Tibial artery (tissue), 4 donors: ENCODE measurements around the gene EHD1.

Experiments used
- DNase-seq, 2 donors: peaks; one replicate each; pipeline ENCODE4 v3.0.0-alpha.2; 2019
- H3K27ac ChIP-seq, 2 donors: fragments of 200-600 bp; sonication (generic) in 1 of 2; 1 replicate in 1 of 2; 2 replicates in 1 of 2; pipeline ENCODE4 v1.5.1; 2018 to 2019; ENCODE audit warnings: mild to moderate bottlenecking in 1 of 2
- H3K27me3 ChIP-seq, 2 donors: fragments of 200-600 bp; sonication (generic) in 1 of 2; one replicate each; pipeline versions ENCODE4 v1.5.1 to v1.6.0; 2016 to 2019
- H3K36me3 ChIP-seq, 3 donors: fragments of 200-600 bp; sonication (generic) in 2 of 3; one replicate each; pipeline ENCODE4 v1.5.1; 2016 to 2019; ENCODE audit warnings: mild to moderate bottlenecking in 2 of 3
- H3K4me1 ChIP-seq, 4 donors: fragments of 200-600 bp; sonication (generic) in 2 of 4; 1 replicate in 3 of 4; 2 replicates in 1 of 4; pipeline ENCODE4 v1.5.1; 2016 to 2019
- H3K4me3 ChIP-seq, 2 donors: fragments of 200-600 bp; sonication (generic) in 1 of 2; 1 replicate in 1 of 2; 2 replicates in 1 of 2; pipeline ENCODE4 v1.5.1; 2018 to 2019; ENCODE audit warnings: mild to moderate bottlenecking in 2 of 2
- H3K9me3 ChIP-seq, 3 donors: fragments of 200-600 bp; sonication (generic) in 1 of 3; one replicate each; pipeline ENCODE4 v1.5.1; 2016 to 2019
- intact Hi-C: fragments of 100-400 bp; cut with DNase I; formaldehyde crosslinking; loops from one replicate; pipeline ENCODE4 v1.15.0; 2023; ENCODE audit warnings: low total_unique reads
- TF ChIP-seq, protein P1 (sequence below), 2 experiments: fragments of 200-600 bp in 1 of 2; fragments of 450-650 bp in 1 of 2; IDR thresholded peaks; one replicate each; pipeline ENCODE4 v1.5.1; 2017 to 2019; ENCODE audit warnings: antibody characterized with exemption in 2 of 2, mild to moderate bottlenecking in 1 of 2, moderate library complexity in 1 of 2

Gene EHD1

GRCh38 chr11:64918017-64918416, 39.6 kb upstream of the EHD1 start:
- Histone ChIP-seq H3K36me3 (peaks cover 13 to 17% (median 15%) of the 10 kb centered on the region in 3 donors), H3K27me3 (no peaks in the 10 kb centered on the region), H3K4me1 (peaks cover 0 to 29% (median 20%) of the 10 kb centered on the region in 4 donors), H3K27ac (peak overlapping the region; percentile 76 to 78), H3K4me3 (peak overlapping the region; percentile 78 to 85), H3K9me3 (no peaks in the 10 kb centered on the region)
- intact Hi-C loops = no loop called here
- TF ChIP-seq, protein P1, sequence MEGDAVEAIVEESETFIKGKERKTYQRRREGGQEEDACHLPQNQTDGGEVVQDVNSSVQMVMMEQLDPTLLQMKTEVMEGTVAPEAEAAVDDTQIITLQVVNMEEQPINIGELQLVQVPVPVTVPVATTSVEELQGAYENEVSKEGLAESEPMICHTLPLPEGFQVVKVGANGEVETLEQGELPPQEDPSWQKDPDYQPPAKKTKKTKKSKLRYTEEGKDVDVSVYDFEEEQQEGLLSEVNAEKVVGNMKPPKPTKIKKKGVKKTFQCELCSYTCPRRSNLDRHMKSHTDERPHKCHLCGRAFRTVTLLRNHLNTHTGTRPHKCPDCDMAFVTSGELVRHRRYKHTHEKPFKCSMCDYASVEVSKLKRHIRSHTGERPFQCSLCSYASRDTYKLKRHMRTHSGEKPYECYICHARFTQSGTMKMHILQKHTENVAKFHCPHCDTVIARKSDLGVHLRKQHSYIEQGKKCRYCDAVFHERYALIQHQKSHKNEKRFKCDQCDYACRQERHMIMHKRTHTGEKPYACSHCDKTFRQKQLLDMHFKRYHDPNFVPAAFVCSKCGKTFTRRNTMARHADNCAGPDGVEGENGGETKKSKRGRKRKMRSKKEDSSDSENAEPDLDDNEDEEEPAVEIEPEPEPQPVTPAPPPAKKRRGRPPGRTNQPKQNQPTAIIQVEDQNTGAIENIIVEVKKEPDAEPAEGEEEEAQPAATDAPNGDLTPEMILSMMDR (IDR thresholded peaks at IDR 0.05) = no peak
- no peak for DNase-seq

DNA sequence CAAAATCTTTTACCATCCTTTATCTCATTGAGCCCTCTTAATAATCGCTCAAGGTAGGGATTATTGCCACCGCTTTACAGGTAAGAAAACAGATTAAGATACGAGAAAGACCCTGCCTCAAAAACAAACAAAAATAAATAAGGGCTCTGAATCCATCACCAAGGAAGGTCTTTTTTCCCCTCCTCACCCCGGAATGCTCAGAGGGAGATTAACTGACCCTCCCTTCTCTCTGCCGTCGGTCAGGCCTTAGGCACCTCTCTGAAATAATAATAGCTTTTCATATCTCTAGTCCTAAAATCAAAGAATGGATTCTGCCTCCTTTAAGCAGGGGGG, 39.2 kb upstream of the EHD1 start:
- DNase-seq = no peak
- Histone ChIP-seq H3K27me3 (no peaks in the 10 kb centered on the region), H3K36me3 (peaks cover 17 to 21% (median 19%) of the 10 kb centered on the region in 3 donors), H3K9me3 (no peaks in the 10 kb centered on the region), H3K4me3 (peak overlapping the region; percentile 78 to 85), H3K27ac (peak overlapping the region; percentile 76 to 78), H3K4me1 (peaks cover 0 to 29% (median 20%) of the 10 kb centered on the region in 4 donors)
- intact Hi-C loops = no loop called here
- TF ChIP-seq, protein P1 (IDR thresholded peaks at IDR 0.05) = no peak

DNA sequence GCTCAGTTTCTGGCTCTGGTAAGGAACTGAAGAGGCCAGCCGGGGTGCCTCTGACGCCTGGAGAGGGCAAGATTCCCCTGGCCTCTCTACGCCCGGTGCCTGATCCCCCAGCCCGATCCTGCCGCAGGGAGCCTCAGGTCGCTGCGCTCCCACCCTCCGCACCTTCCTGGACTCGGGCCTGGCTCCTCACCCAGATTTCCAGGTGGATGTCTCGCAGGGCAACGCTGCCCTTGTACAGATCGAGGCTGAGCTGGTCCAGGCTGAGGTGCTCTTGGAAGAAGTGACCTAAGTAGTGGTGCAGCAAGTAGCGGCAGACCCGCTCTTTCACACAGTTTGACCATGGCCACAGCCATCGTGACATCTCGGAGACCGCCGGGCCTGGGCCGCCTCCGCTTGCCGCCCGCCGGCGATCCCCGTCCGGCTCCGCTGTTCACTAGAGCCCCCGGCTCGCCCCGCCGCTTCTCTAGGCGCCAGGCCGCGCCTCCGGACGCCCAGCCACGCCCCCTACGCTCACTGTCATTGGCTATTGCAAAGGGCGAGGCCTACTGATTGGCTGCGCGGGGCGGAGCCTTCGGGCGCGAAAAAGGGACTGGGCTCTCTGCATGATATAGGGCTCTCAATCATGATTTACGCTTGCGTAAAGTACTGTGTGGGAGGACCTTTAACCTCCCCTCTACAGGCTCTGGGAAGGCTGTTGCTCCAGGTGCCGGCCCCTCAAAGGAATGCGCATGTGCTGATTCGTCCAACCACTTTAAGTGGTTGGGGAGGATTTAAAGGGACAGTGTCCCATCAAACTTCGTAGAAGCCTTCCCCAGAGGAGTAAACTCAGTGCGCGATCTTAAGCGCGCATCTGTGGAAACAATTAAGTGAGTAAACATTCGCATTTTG, 38.6 kb upstream of the EHD1 start, which contains the start of gene ATG2A:
Gene ATG2A, minus strand, starts transcription at position 435 of the 888 bp plus-strand sequence. Its CDS starts 74 bp downstream, at position 361.
- TF ChIP-seq, protein P1 (IDR thresholded peaks at IDR 0.05) = no peak
- H3K4me1 ChIP-seq = peaks cover 0 to 29% (median 20%) of the 10 kb centered on the region in 4 donors
- peak within 1 kb of the TSS; percentile 76 to 80 for H3K27ac ChIP-seq
- H3K27me3 ChIP-seq = no peaks in the 10 kb centered on the region
- peaks cover 23 to 27% (median 25%) of the 10 kb centered on the region in 3 donors for H3K36me3 ChIP-seq
- H3K9me3 ChIP-seq = no peaks in the 10 kb centered on the region
- peak within 1 kb of the TSS; percentile 78 to 85 for H3K4me3 ChIP-seq
- DNase-seq = peak; percentile 100
- intact Hi-C loops = no loop called here

GRCh38 chr11:64916040-64916774, 37.8 kb upstream of the EHD1 start:
- Histone ChIP-seq H3K4me3 (peak overlapping the region; percentile 78 to 85), H3K27me3 (no peaks in the 10 kb centered on the region), H3K27ac (peak overlapping the region; percentile 76 to 80), H3K9me3 (no peaks in the 10 kb centered on the region), H3K36me3 (peaks cover 31 to 35% (median 33%) of the 10 kb centered on the region in 3 donors), H3K4me1 (peaks cover 0 to 29% (median 20%) of the 10 kb centered on the region in 4 donors)
- TF ChIP-seq, protein P1 (IDR thresholded peaks at IDR 0.05) = no peak
- DNase-seq = peak in 1 of 2 donors; percentile 64
- intact Hi-C loops = no loop called here

DNA sequence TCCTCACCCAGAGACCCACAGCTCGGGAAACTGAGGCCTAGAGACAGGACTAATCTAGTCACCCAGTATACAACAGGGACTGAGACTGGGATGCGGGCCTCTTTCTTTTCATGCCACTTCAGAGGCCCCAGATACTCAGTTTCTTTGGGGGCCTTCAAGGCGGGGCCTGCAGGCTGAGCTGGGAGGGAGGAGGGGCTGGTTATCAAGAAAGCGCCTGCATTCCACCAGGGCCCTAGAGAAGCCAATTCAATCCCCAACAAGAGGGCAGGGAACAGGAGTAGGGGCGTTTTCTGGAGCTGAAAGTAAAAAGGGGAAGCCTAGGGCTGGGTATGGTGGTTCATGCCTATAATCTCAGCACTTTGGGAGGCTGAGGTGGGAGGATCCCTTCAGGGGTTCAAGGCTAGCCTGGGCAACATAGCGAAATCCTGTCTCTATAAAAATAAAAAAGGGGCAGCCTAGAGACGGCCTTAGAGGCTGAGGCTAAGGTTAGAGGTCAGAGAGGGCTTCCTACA, 37.0 kb upstream of the EHD1 start:
- Histone ChIP-seq H3K27me3 (no peaks in the 10 kb centered on the region), H3K9me3 (no peaks in the 10 kb centered on the region), H3K27ac (peak overlapping the region; percentile 76 to 80), H3K36me3 (peaks cover 39 to 43% (median 41%) of the 10 kb centered on the region in 3 donors), H3K4me3 (peak overlapping the region; percentile 78 to 85), H3K4me1 (peaks cover 0 to 29% (median 20%) of the 10 kb centered on the region in 4 donors)
- TF ChIP-seq, protein P1 (IDR thresholded peaks at IDR 0.05) = no peak
- intact Hi-C loops = no loop called here
- no peak for DNase-seq
